SK-N-MC (cell line): ENCODE measurements around the gene TCEAL8.

ENCODE experiments used
- EZH2 ChIP-seq: fragments of 200-600 bp; sonication (generic); IDR thresholded peaks from one replicate; pipeline ENCODE4 v1.6.1; 2017; ENCODE audit warnings: antibody characterized with exemption
- POLR2AphosphoS5 ChIP-seq: IDR thresholded peaks from 2 replicates; pipeline ENCODE4 v1.6.1; 2012; ENCODE audit warnings: mild to moderate bottlenecking, low read depth, low read length, borderline replicate concordance

GRCh38 chrX:103210056-103210455 lies 44.9 kb downstream of the TCEAL8 start:
- no peak for TF ChIP-seq POLR2AphosphoS5
- TF ChIP-seq EZH2, result no peak
